NOMO-1 treated with DMSO at 0.1 percent for 48 hours (cell line): Measurements from ENCODE around the gene DHRS13.

ENCODE experiments used
- DNase-seq: peaks from one replicate; lab custom pipeline; 2025; ENCODE audit not compliant: unreplicated experiment; lab: John Stamatoyannopoulos, UW

Gene DHRS13, protein sequence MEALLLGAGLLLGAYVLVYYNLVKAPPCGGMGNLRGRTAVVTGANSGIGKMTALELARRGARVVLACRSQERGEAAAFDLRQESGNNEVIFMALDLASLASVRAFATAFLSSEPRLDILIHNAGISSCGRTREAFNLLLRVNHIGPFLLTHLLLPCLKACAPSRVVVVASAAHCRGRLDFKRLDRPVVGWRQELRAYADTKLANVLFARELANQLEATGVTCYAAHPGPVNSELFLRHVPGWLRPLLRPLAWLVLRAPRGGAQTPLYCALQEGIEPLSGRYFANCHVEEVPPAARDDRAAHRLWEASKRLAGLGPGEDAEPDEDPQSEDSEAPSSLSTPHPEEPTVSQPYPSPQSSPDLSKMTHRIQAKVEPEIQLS

GRCh38 chr17:28902819-28903545 lies at the start of gene DHRS13:
Gene DHRS13, minus strand, starts transcription at chr17:28903079. Its CDS starts 135 bp downstream, at chr17:28902944.
- DNase-seq: peak; percentile 91

DNA sequence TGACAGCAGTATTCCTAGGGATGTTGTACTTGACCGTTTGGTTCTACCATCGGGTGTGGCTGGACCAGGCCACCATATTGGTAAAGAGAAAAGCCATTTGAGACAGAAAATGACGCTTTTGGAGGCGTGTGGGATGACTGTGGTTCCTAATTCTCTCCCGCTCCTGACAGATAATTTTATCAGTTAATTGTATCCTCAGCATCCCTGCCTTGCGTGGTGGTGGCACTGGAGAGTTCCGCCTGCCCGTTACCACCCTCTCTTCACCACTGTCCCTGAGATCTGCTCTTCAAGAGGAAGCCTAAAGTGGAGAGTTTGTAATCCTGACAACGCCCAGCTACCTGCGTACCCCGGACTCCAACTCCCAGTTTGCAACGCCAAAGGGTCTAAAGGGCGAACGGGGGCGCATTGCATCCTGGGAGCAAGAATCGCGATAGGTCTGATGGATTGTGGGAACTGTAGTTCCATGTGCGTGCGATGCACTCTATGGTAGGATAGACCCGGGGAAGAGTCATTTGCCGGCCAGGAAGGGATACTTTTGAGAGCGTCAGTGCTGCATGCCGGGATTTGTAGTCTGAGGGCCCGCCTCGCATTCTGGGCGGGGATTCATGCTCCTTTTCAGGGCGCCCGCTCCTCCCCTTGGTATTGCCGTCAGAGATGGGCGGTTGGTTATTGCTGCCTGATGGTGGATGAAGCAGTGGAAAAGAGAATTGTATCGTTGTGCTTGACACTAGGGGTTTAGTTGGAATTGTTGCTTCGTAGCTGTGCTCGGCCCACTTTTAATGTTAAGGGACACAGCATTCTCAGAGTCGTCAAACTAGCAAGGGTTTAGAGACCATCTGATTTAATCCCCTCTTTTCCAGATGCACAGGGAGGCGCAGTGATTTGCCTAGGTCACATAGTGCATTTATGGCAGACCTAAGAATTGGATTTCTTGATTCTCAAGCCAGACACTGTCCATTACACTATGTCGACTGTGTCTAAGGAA lies 49.4 kb upstream of the DHRS13 start:
- DNase-seq: peak; percentile 100

DNA sequence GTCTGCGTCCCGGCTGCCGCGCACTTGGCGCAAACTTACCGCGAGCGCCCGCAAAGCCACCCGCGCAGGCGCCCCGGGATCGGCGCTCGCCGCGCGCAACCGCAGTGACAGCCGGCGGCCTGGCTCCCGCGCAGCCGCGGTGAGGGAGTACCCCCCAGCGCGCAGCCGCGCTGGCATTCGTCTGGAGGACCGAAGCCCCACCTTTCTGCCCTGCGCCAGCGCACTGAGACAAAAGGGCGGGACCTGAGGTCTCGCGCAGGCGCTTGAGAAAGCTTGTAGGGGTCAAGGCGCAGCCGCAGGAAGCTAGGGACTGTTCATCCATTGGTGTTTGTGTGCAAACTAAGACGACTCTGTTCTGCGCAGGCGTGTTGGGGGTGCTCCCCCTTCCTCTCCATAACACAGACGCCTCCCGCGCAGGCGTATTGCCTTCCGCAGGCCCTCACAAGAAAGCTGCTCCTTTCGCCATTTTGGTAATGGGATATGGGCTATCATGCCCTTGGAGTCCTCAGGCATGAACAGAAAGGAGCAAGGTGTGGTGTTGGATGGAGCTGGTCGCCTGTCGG lies 48.6 kb upstream of the DHRS13 start, which contains the start of gene PHF12:
Gene PHF12, minus strand, starts transcription at position 91 of the 563 bp plus-strand sequence. CDS start 558 bp downstream, outside the sequence.
- DNase-seq: peak; percentile 100

DNA sequence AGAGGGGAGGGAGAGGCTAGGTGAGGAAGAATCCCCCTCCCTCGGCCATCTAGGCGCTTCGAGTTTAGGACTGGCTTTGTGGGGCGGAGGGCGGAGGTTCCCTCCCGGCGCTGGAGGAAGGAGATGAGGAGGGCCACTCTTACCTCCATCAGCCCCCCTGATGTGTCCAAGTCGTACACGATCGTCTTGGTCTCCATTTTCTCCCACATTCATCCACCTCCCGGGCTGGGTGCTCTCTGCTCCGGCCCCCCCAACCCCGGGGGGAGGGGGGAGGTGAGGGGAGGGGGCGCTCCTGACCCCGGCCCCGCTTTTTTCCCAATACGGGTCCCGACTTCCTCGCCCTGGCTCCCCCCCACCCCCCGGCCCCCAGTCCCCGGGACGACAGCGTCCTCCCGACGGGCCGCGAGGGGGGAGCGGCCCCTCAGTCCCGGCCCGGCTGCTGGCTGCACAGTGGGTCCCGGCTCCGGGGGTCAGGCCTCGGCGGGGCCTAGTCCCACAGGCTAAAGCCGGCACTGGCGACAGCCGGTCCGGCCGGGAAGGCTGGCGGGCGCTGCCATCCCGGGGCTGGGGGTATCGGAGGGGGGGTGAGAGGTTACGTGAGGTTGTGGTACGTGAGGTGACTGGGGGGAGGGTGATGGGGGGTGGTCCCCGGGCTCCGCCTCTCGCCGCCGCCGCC lies 48.0 kb upstream of the DHRS13 start:
- DNase-seq: no peak

DNA sequence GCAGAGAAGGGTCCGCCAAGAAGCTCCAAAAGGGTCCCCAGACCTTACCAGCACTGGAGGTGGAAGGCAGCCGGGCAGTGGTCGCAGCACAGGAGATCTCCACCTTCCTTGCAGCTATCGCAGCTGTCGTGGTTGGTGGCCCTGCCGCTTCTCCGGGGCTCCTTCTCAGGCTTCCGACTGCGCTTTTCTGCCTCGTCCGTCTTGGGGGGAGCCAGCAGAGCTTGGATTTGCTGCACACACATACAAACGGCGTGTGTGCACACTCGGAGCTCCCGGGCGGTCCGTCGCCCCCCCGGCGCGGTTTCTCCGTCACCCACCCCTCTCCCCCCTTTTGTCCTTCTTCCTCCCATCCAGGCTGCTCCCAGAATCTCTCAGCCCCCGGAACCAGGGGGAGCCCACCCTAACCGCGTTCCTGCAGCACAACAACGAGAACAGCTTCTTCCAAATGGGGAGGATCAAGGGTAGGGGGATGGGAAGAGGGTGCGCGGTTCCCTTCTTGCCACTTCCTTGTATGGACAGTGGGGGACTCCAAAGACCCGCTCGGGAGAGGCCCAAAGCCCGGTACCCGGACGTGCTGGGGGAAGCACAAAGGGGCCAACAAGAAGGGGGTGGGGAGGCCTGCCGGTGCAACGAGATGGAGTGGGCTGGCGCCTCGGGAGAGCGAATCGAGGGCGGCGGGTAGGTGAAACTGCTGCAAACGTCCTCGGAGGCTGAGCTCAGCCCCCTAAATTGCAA lies 47.3 kb upstream of the DHRS13 start:
- peak; percentile 15 for DNase-seq

DNA sequence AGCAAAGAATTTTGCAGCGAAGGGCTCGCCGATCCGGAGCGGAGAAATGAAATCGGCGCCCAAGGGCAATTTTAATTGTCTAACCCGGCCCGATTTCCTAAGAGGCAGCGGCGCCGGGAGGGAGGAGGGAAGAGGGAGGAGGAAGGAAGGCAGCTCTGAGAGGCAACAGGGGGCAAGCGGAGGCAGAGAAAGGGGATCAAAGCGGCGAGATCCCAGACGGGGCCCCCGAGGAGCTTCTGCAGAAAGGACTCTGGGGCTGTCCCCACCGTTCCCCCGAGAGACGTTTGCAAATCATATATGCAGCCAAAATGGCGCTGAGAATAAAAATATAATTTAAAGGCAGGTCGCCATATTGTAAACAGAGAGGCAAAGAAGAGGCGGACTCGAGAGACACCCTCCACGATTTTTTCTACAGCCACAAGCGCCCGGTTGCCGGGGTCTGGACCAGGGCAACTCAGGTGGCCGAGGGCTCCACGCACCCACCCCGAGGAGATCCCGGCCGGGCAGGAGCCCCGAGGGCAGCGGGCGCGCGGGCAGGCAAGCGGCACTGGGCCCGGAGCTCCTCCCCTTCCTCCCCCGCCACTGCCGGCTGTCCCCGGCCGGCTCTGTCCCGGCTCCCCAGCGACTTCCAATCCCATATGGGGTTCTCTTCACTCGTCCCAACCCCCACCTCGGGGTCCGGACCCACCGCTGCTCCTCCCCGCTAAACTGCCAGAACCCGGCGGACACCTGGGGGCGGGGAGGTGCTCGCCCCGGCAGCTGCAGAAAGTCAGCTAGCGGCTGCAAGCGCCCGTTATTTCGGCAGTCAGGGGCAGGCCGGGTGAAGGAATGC lies 46.5 kb upstream of the DHRS13 start:
- DNase-seq: peak; percentile 60

- DNase-seq: no peak
Measured at GRCh38 chr17:28948873-28949184, 46.0 kb upstream of the DHRS13 start.

GRCh38 chr17:28948342-28948741 lies 45.5 kb upstream of the DHRS13 start:
- DNase-seq: no peak

- DNase-seq: no peak
Measured at GRCh38 chr17:28947639-28948038, 44.8 kb upstream of the DHRS13 start.

DNA sequence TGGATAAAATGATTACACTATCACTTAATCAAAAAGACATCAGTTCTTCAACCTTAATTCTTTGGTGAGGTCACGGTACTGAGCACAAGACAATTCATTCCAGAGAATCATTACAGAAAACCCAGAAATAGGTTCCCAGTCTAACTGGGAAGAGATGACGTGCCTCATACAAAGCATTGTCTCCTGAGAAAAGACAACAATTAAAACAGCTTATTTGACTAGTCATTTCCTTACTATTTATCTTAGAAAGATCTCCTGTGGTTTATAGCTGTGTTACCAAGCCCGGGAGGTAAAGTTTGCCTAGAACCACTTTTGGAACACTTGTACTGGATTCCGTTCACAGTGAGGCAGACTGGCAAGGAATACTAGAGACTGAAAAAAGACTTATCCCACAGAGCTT lies 43.4 kb upstream of the DHRS13 start:
- no peak for DNase-seq

- no peak for DNase-seq
Measured at GRCh38 chr17:28944862-28945741, 42.2 kb upstream of the DHRS13 start.

DNA sequence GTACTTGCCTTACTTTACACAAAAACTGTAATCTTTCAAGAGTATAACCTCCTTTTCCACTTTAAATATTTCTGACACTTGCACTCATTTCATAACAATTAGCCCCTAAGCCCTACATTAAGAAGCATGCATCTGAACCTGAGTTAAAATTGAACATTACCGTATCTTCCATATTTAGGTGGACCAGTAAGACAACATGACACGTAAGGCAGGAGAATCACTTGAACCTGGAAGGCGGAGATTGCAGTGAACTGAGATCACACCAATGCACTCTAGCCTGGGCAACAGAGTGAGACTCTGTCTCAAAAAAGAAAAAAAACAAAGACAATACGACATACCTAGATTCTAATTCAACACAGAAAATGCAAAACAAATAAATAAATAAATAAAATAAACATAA lies 41.5 kb upstream of the DHRS13 start:
- no peak for DNase-seq

DNA sequence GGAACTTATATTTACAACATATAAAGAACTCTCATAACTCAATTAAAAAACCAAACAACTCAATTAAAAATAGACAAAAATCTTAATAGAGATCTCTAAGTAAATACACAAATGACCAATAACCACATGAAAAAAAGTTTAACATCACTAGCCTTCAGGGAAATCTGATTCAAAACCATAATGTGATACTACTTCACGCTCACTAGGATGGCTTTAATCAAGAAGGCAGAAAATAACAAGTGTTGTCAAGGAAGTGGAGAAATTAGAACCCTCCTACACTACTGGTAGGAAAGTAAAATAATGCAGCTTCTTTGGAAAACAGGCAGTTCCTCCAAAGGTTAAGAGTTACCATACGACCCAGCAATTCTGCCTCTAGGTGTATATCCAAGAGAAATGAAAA lies 40.0 kb upstream of the DHRS13 start:
- DNase-seq: no peak

DNA sequence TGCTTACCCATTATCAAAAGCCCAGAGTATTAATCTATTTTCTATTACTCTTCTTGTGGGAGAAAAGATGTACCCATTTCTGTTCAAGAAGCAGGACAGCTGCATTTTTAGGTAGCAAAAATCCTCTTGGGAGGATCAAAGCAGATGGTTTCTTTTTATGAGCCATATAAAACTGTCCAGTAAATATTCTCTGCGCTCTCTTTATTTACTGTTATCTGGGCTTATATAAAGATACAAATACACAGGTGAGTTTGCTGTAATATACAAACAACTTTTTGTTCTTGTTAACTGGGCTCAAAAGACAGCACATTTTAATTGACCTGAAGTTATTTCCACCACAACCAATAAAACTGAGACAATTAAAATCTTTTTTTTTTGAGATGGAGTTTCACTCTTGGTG lies 38.4 kb upstream of the DHRS13 start:
- DNase-seq: no peak

GRCh38 chr17:28940675-28941074 lies 37.8 kb upstream of the DHRS13 start:
- no peak for DNase-seq

- DNase-seq: no peak
Measured at GRCh38 chr17:28940142-28940541, 37.3 kb upstream of the DHRS13 start.

DNA sequence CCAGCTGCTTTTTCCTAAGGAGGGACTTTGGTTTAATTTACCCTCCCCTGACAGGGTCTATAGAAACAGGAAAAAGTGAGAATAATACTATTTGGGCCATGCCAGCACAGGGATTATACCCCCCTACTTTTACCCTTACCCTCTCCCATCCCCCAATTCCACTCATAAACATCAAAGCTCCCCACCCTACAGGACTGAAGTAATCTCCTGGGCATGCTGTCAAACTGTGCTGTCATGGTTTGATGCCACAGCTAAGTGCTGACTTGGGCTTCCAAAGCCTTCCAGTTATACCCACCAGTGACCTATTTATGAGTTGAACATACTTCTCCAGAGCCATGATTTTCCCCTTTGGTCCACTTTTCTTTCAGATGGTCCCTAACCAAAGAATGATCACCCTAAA lies 35.7 kb upstream of the DHRS13 start:
- DNase-seq: no peak
